Measurements from ENCODE around the gene KCTD17. TPM values are rescaled to one million over a fixed set of nuclear protein-coding genes. Genes with fewer than 3 reads are reported as not detected.
"Not testable (repeated sequence)": the region's sequence is repeated elsewhere in the genome, so short reads cannot be mapped to it uniquely, and the experiment has no call there.

The KCTD17 gene
- total RNA-seq, 4 donors from 2014 or later, result 1.8 to 3.3 (median 2.6) TPM

GRCh38 chr22:37070334-37070733, 18.8 kb downstream of the KCTD17 start:
- H3K36me3 ChIP-seq, result no peaks in the 10 kb centered on the region
- in situ Hi-C loops (cut with MboI; ENCODE audit: low sequenced_read_pairs in 4 of 4), result no loop called here
- no peaks in the 10 kb centered on the region for H3K4me1 ChIP-seq
- intact Hi-C loops (cut with DNase I; ENCODE audit: low total_unique reads), result no loop called here
- no peak for DNase-seq
- no peak overlapping the region for H3K27ac ChIP-seq
- H3K27me3 ChIP-seq, result peaks cover 24 to 35% (median 27%) of the 10 kb centered on the region in 3 donors
- H3K4me3 ChIP-seq, result no peak overlapping the region
- no peaks in the 10 kb centered on the region for H3K9me3 ChIP-seq
- ATAC-seq, result no peak
- TF ChIP-seq, protein P1, sequence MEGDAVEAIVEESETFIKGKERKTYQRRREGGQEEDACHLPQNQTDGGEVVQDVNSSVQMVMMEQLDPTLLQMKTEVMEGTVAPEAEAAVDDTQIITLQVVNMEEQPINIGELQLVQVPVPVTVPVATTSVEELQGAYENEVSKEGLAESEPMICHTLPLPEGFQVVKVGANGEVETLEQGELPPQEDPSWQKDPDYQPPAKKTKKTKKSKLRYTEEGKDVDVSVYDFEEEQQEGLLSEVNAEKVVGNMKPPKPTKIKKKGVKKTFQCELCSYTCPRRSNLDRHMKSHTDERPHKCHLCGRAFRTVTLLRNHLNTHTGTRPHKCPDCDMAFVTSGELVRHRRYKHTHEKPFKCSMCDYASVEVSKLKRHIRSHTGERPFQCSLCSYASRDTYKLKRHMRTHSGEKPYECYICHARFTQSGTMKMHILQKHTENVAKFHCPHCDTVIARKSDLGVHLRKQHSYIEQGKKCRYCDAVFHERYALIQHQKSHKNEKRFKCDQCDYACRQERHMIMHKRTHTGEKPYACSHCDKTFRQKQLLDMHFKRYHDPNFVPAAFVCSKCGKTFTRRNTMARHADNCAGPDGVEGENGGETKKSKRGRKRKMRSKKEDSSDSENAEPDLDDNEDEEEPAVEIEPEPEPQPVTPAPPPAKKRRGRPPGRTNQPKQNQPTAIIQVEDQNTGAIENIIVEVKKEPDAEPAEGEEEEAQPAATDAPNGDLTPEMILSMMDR (IDR thresholded peaks at IDR 0.05 in 4 of 5, conservative IDR thresholded peaks at IDR 0.05 in 1 of 5), result no peak
- no peak for TF ChIP-seq POLR2A (IDR thresholded peaks at IDR 0.05)

DNA sequence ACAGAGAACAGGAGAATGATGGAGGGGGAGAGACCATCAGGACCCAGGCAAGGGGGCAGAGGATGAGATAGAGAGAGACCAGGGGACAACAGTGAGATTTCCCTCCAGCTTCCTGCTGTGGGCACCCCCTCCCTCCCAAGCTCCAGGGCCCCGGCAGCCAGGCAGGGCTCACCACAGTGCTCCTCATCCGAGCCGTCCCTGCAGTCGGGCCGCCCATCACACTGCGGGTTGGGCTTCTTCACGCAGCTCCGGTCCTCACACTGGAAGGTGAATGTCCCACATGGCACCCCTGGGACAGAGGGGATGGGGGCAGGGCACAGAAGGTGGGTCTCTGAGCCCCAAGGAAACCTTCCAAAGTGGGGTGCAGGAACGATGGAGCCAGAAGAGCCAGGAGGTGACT, 19.2 kb downstream of the KCTD17 start:
- Histone ChIP-seq H3K4me3 (no peak overlapping the region), H3K9me3 (no peaks in the 10 kb centered on the region), H3K27me3 (peaks cover 28 to 37% (median 29%) of the 10 kb centered on the region in 3 donors), H3K4me1 (no peaks in the 10 kb centered on the region), H3K27ac (no peak overlapping the region), H3K36me3 (no peaks in the 10 kb centered on the region)
- TF ChIP-seq, protein P1 (IDR thresholded peaks at IDR 0.05 in 4 of 5, conservative IDR thresholded peaks at IDR 0.05 in 1 of 5), result no peak
- no peak for TF ChIP-seq POLR2A (IDR thresholded peaks at IDR 0.05)
- in situ Hi-C loops (cut with MboI; ENCODE audit: low sequenced_read_pairs in 4 of 4), result no loop called here
- no peak for ATAC-seq
- DNase-seq, result no peak
- intact Hi-C loops (cut with DNase I; ENCODE audit: low total_unique reads), result no loop called here

DNA sequence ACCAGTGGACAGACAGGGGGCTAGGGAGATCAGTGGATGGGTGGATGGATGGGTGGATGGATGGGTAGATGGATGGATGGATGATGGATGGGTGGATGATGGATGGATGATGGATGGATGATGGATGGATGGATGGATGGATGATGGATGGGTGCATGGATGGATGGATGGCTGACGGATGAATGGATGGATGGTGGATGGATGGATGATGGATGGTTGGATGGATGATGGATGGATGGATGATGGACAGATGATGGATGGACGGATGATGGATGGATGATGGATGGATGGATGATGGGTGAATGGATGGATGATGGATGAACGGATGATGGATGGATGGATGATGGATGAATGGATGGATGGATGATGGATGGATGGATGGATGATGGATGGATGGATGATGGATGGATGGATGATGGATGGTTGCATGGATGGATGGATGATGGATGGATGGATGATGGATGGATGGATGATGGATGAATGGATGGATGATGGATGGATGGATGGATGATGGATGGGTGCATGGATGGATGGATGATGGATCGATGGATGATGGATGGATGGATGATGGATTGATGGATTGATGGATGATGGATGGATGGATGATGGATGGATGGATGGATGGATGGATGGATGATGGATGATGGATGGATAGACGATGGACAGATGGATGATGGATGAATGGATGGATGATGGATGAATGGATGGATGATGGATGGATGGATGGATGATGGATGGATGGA, 20.5 kb downstream of the KCTD17 start:
- H3K4me3 ChIP-seq; H3K9me3 ChIP-seq; ATAC-seq; DNase-seq; H3K36me3 ChIP-seq; H3K4me1 ChIP-seq; H3K27ac ChIP-seq; intact Hi-C loops (cut with DNase I; ENCODE audit: low total_unique reads); in situ Hi-C loops (cut with MboI; ENCODE audit: low sequenced_read_pairs in 4 of 4): not testable (repeated sequence)
- H3K27me3 ChIP-seq, result peaks cover 29 to 37% (median 32%) of the 10 kb centered on the region in 3 donors

GRCh38 chr22:37072673-37073072, 21.1 kb downstream of the KCTD17 start:
- ATAC-seq (no peak), DNase-seq (no peak)
- peaks cover 31 to 37% (median 35%) of the 10 kb centered on the region in 3 donors for H3K27me3 ChIP-seq
- in situ Hi-C loops (cut with MboI; ENCODE audit: low sequenced_read_pairs in 4 of 4), result no loop called here
- no peak overlapping the region for H3K4me3 ChIP-seq
- H3K4me1 ChIP-seq, result no peaks in the 10 kb centered on the region
- intact Hi-C loops (cut with DNase I; ENCODE audit: low total_unique reads), result no loop called here
- TF ChIP-seq POLR2A (IDR thresholded peaks at IDR 0.05), result no peak
- TF ChIP-seq, protein P1 (IDR thresholded peaks at IDR 0.05 in 4 of 5, conservative IDR thresholded peaks at IDR 0.05 in 1 of 5), result no peak
- no peaks in the 10 kb centered on the region for H3K9me3 ChIP-seq
- no peaks in the 10 kb centered on the region for H3K36me3 ChIP-seq
- H3K27ac ChIP-seq, result no peak overlapping the region

DNA sequence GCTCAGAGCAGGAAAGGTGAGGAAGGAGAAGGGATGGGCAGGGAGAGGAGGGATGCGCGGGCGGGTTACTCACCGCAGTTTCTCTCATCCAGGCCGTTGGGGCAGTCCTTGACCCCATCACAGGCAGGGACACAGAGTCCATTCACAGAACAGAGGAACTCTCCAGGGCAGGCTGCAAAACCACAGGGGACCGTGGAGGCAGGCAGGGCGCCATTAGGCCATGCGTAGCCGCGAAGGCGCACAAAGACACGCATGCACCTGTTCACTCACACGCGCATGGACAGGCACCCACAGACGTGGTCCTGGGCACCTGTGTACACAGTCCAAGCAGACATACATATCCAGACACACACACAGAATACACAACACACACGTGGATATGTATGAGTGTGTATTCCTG, 23.0 kb downstream of the KCTD17 start:
- ATAC-seq, result no peak
- Histone ChIP-seq H3K27ac (no peak overlapping the region), H3K4me3 (no peak overlapping the region), H3K36me3 (no peaks in the 10 kb centered on the region), H3K27me3 (peaks cover 20 to 21% (median 20%) of the 10 kb centered on the region in 3 donors), H3K9me3 (no peaks in the 10 kb centered on the region), H3K4me1 (no peaks in the 10 kb centered on the region)
- in situ Hi-C loops (cut with MboI; ENCODE audit: low sequenced_read_pairs in 4 of 4), result no loop called here
- DNase-seq, result no peak
- TF ChIP-seq, protein P1 (IDR thresholded peaks at IDR 0.05 in 4 of 5, conservative IDR thresholded peaks at IDR 0.05 in 1 of 5), result no peak
- intact Hi-C loops (cut with DNase I; ENCODE audit: low total_unique reads), result no loop called here
